K562 (cell line): ENCODE measurements around the gene SMARCA1. TPM values are rescaled to one million over a fixed set of nuclear protein-coding genes. Genes with fewer than 3 reads are reported as not detected.

Experiments used
- ATAC-seq: fragments of 200-7000 bp; cut with Tn5 transposase; 3 replicates; pipeline ENCODE4 v1.9.1; 2020; ENCODE audit warnings: moderate library complexity
- BruUV-seq: library from RNA; stranded (reverse); fragments of 400-500 nt; replicated peaks from 2 replicates; lab custom pipeline; 2021; lab: Mats Ljungman, UMichigan
- CTCF ChIA-PET: fragments of 300-600 bp; formaldehyde crosslinking; extraction: SDS; loops from one replicate; lab custom pipeline; 2021; ENCODE audit warnings: low intra/inter-chr PET ratio; lab: Yijun Ruan, JAX
- POLR2A ChIA-PET: fragments of 300-600, 350-650 bp; sonication (Branson Sonifier 250); formaldehyde crosslinking; extraction: SDS; loops from one replicate; lab custom pipeline; 2021; ENCODE audit warnings: antibody characterized with exemption, inconsistent platforms; lab: Yijun Ruan, JAX
- DNase-seq, 4 experiments: peaks; one replicate each; pipeline versions ENCODE4 v3.0.0 to v3.0.0-alpha.2; 2011 to 2018; ENCODE audit warnings: low spot score in 3 of 4, mixed read lengths in 3 of 4; ENCODE audit errors: extremely low read depth in 1 of 4
- FAIRE-seq: peaks from 2 replicates; lab custom pipeline; 2011; peaks lifted over from hg19 to GRCh38; lab: Jason Lieb, UNC
- H2AFZ ChIP-seq: 2 replicates; pipeline ENCODE4 v1.6.0; 2011; ENCODE audit warnings: low read depth, low read length, control low read depth, inconsistent platforms
- H3K27ac ChIP-seq: fragments of 200-600 bp; 3 replicates; pipeline ENCODE4 v1.8.0; 2011; ENCODE audit warnings: low read depth, mild to moderate bottlenecking, control low read depth, inconsistent platforms, low read length, moderate library complexity, mixed read lengths; ENCODE audit errors: extremely low read depth
- H3K27me3 ChIP-seq, 2 experiments: fragments of 300-600 bp in 1 of 2; 2 replicates in 1 of 2; 3 replicates in 1 of 2; pipeline versions ENCODE4 v1.6.0 to v1.8.0; 2011; ENCODE audit warnings: inconsistent platforms in 2 of 2, low read length in 2 of 2, mild to moderate bottlenecking in 1 of 2, mixed read lengths in 1 of 2, moderate library complexity in 1 of 2; ENCODE audit not compliant: control insufficient read depth in 2 of 2, insufficient read depth in 2 of 2
- H3K36me3 ChIP-seq: fragments of 300-600 bp; 3 replicates; pipeline ENCODE4 v1.8.0; 2011; ENCODE audit warnings: mild to moderate bottlenecking, low read length, inconsistent platforms; ENCODE audit not compliant: control insufficient read depth, insufficient read depth
- H3K4me1 ChIP-seq, 2 experiments: fragments of 200-600 bp in 1 of 2; replicated peaks in 1 of 2; 2 replicates in 1 of 2; 3 replicates in 1 of 2; pipeline versions ENCODE4 v1.5.1 to v1.8.0; 2011; ENCODE audit warnings: inconsistent platforms in 2 of 2, low read length in 2 of 2, mild to moderate bottlenecking in 1 of 2, mixed read lengths in 1 of 2, moderate library complexity in 1 of 2; ENCODE audit not compliant: control insufficient read depth in 2 of 2, insufficient read depth in 2 of 2
- H3K4me2 ChIP-seq: 2 replicates; pipeline ENCODE4 v1.6.1; 2011; ENCODE audit warnings: low read length, control low read depth, inconsistent platforms, mixed read lengths; ENCODE audit not compliant: insufficient read depth
- H3K4me3 ChIP-seq: fragments of 200-600 bp; sonication (generic), shearing (Covaris generic); 2 replicates; pipeline ENCODE4 v1.5.1; 2016; ENCODE audit warnings: control low read depth, inconsistent platforms
- H3K79me2 ChIP-seq: fragments of 200-600 bp; 3 replicates; pipeline ENCODE4 v1.8.0; 2011; ENCODE audit warnings: low read length, inconsistent platforms; ENCODE audit not compliant: control insufficient read depth, insufficient read depth
- H3K9ac ChIP-seq, 2 experiments: 2 replicates each; pipeline versions ENCODE4 v1.6.0 to v1.6.1; 2011; ENCODE audit warnings: low read depth in 2 of 2, low read length in 2 of 2, control low read depth in 1 of 2, inconsistent platforms in 1 of 2, mild to moderate bottlenecking in 1 of 2, mixed read lengths in 1 of 2; ENCODE audit not compliant: insufficient read depth in 1 of 2
- H3K9me1 ChIP-seq: one replicate; pipeline ENCODE4 v1.6.0; 2011; ENCODE audit warnings: inconsistent platforms, mild to moderate bottlenecking, low read length, moderate library complexity; ENCODE audit not compliant: control insufficient read depth, insufficient read depth
- H3K9me3 ChIP-seq: replicated peaks from 2 replicates; pipeline ENCODE4 v1.5.1; 2011; ENCODE audit warnings: low read depth, low read length, inconsistent platforms; ENCODE audit not compliant: control insufficient read depth, insufficient read depth
- H4K20me1 ChIP-seq: replicated peaks from 2 replicates; pipeline ENCODE4 v1.6.1; 2011; ENCODE audit warnings: low read length, inconsistent platforms, mixed read lengths; ENCODE audit not compliant: control insufficient read depth, insufficient read depth
- ATF4 ChIP-seq: fragments of 450-650 bp; formaldehyde crosslinking; IDR thresholded peaks from 2 replicates; pipeline ENCODE4 v1.4.0; 2022; ENCODE audit warnings: mild to moderate bottlenecking, moderate library complexity
- EP400 ChIP-seq: fragments of 450-650 bp; IDR thresholded peaks from 2 replicates; pipeline ENCODE4 v1.6.1; 2017; ENCODE audit warnings: antibody characterized with exemption, mild to moderate bottlenecking, moderate library complexity
- ERF ChIP-seq: fragments of 450-650 bp; formaldehyde crosslinking; IDR thresholded peaks from 2 replicates; pipeline ENCODE4 v1.4.0; 2020; ENCODE audit warnings: mild to moderate bottlenecking, mixed read lengths
- HIVEP1 ChIP-seq: fragments of 250-450 bp; sonication (Bioruptor Pico); IDR thresholded peaks from 2 replicates; pipeline ENCODE4 v1.4.0; 2020; ENCODE audit warnings: mild to moderate bottlenecking
- MLLT1 ChIP-seq, 2 experiments: fragments of 450-650 bp; IDR thresholded peaks; 2 replicates each; pipeline ENCODE4 v1.6.1; 2016
- MXD1 ChIP-seq: fragments of 250-450 bp; sonication (Bioruptor Pico); IDR thresholded peaks from 2 replicates; pipeline ENCODE4 v1.8.0; 2021; ENCODE audit warnings: borderline replicate concordance, mild to moderate bottlenecking, moderate library complexity; ENCODE audit not compliant: poor library complexity, severe bottlenecking
- PHB2 ChIP-seq: fragments of 450-650 bp; IDR thresholded peaks from 2 replicates; pipeline ENCODE4 v1.6.1; 2017; ENCODE audit warnings: low read depth
- PURB ChIP-seq: sonication (generic); formaldehyde crosslinking; IDR thresholded peaks from 2 replicates; pipeline ENCODE4 v1.9.0; 2021; ENCODE audit warnings: low read depth, mild to moderate bottlenecking, missing genetic modification reagents
- TAL1 ChIP-seq: fragments of 450-650 bp; IDR thresholded peaks from 2 replicates; pipeline ENCODE4 v1.6.1; 2016; ENCODE audit warnings: mild to moderate bottlenecking
- TOE1 ChIP-seq, 2 experiments: fragments of 450-650 bp in 1 of 2; sonication (generic) in 1 of 2; formaldehyde crosslinking in 1 of 2; IDR thresholded peaks; 2 replicates each; pipeline versions ENCODE4 v1.7.1 to v1.8.0; 2016 to 2022; ENCODE audit warnings: borderline replicate concordance in 2 of 2, mild to moderate bottlenecking in 2 of 2, antibody characterized with exemption in 1 of 2, inconsistent platforms in 1 of 2, low read depth in 1 of 2, missing genetic modification reagents in 1 of 2, moderate library complexity in 1 of 2
- ZNF316 ChIP-seq: fragments of 450-650 bp; IDR thresholded peaks from 2 replicates; pipeline ENCODE4 v1.6.1; 2016
- WGBS: fragments of 100-300 bp; shearing (Covaris generic); methylation state at CpG from one replicate; pipeline ENCODE4 v1.1.6; 2016; ENCODE audit warnings: low coverage, mixed read lengths; ENCODE audit not compliant: insufficient coverage; ENCODE audit errors: missing lambda C conversion rate; 5-methylcytosine and 5-hydroxymethylcytosine counted together
- in situ Hi-C: fragments of 300-500 bp; cut with MboI; formaldehyde crosslinking; loops from 4 replicates; pipeline ENCODE4 v1.15.0; 2018; ENCODE audit warnings: inconsistent platforms, mixed read lengths
- intact Hi-C: fragments of 100-400 bp; cut with micrococcal nuclease; formaldehyde crosslinking; loops from 2 replicates; pipeline ENCODE4 v1.14.2; 2022
- polyA plus RNA-seq, 8 experiments: library from polyadenylated mRNA; depleted of rRNA in 4 of 8; stranded (reverse) in 5 of 8; unstranded in 3 of 8; fragments of >200 nt; fragmentation: Nextera tagmentation in 2 of 8; fragmentation: Illumina TruSeq in 1 of 8; extraction: Ambion mirVana in 2 of 8; extraction: Trizol in 1 of 8; gene quantifications; 2 replicates each; pipeline versions ENCODE4 v1.2.1 to v1.2.3, GENCODE V29; 2011 to 2014; ENCODE audit warnings: inconsistent platforms in 1 of 8, missing spikeins in 1 of 8
- total RNA-seq, 7 experiments: library from RNA; depleted of rRNA in 6 of 7; stranded (reverse); fragments of >200 nt in 6 of 7; fragmentation: Illumina TruSeq in 2 of 7; extraction: Trizol in 2 of 7; gene quantifications; 2 replicates each; pipeline versions ENCODE4 v1.2.1 to v1.2.3, GENCODE V29; 2011 to 2021; ENCODE audit warnings: low replicate concordance in 1 of 7
- TF ChIP-seq, protein P1 (sequence below): sonication (generic); formaldehyde crosslinking; IDR thresholded peaks from 2 replicates; pipeline ENCODE4 v1.8.0; 2023; ENCODE audit warnings: mild to moderate bottlenecking, missing genetic modification reagents
- TF ChIP-seq, protein P2 (sequence below): fragments of 450-650 bp; IDR thresholded peaks from 2 replicates; pipeline ENCODE4 v1.6.1; 2016
- TF ChIP-seq, protein P3 (sequence below): fragments of 200-800 bp; sonication (Bioruptor generic); IDR thresholded peaks from 2 replicates; pipeline ENCODE4 v1.6.1; 2017; ENCODE audit warnings: missing genetic modification characterization, missing compliant biosample characterization
- TF ChIP-seq, protein P4 (sequence below): sonication (generic); formaldehyde crosslinking; IDR thresholded peaks from 2 replicates; pipeline ENCODE4 v1.8.0; 2022; ENCODE audit warnings: mild to moderate bottlenecking, missing genetic modification reagents

The SMARCA1 gene
- total and polyA plus RNA-seq, 9 of the 15 experiments (the other 6 are each of a cell fraction or from before 2014, with no cell fraction given): 0.42 to 3.0 (median 2.0) TPM

DNA sequence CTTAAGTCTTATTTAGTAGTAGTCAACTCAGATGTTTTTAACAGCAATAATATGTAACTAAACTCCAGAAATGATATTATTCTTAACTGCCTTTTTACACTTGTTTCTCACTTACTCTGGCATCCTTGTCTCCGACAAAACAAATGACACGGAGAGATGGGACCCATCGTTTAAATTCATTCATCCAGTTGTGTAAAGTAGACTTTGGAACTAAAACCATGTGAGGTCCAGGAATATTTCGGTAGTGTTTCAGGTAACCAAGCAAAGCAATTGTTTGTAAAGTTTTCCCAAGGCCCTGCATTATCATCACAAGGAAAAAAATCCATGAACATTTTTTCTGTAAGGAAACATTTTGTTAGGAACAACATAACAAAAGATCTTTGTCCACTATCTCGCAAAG lies 11.6 kb downstream of the SMARCA1 start:
- no peaks in the 10 kb centered on the region for H3K9me1 ChIP-seq
- ChIA-PET CTCF (no interaction called here), POLR2A (interaction anchor here (1.2 kb wide), 1 partner anchor 41 kb away, joined by 3 read pairs; no protein-coding TSS in a partner anchor)
- no peak overlapping the region for H3K4me3 ChIP-seq
- BruUV-seq: no TSS peak
- H3K9ac ChIP-seq: no peak overlapping the region
- no peak overlapping the region for H3K27ac ChIP-seq
- intact Hi-C loops: no loop called here
- no peak for DNase-seq
- 13% methylated on average over 5 of the region's 5 CpGs for WGBS
- no peaks in the 10 kb centered on the region for H3K9me3 ChIP-seq
- in situ Hi-C loops: no loop called here
- FAIRE-seq: no peak
- no peak for ATAC-seq
- H3K27me3 ChIP-seq: no peaks in the 10 kb centered on the region
- H3K36me3 ChIP-seq: no peaks in the 10 kb centered on the region
- no peak overlapping the region for H3K4me2 ChIP-seq
- H4K20me1 ChIP-seq: no peaks in the 10 kb centered on the region
- no peak overlapping the region for H2AFZ ChIP-seq
- TF ChIP-seq ZNF316: no peak
- TF ChIP-seq HIVEP1 (CRISPR knock-in tag): no peak
- no peak for TF ChIP-seq PURB
- no peak for TF ChIP-seq PHB2
- TF ChIP-seq, protein P1, sequence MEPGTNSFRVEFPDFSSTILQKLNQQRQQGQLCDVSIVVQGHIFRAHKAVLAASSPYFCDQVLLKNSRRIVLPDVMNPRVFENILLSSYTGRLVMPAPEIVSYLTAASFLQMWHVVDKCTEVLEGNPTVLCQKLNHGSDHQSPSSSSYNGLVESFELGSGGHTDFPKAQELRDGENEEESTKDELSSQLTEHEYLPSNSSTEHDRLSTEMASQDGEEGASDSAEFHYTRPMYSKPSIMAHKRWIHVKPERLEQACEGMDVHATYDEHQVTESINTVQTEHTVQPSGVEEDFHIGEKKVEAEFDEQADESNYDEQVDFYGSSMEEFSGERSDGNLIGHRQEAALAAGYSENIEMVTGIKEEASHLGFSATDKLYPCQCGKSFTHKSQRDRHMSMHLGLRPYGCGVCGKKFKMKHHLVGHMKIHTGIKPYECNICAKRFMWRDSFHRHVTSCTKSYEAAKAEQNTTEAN (CRISPR knock-in tag): no peak
- TF ChIP-seq, protein P2, sequence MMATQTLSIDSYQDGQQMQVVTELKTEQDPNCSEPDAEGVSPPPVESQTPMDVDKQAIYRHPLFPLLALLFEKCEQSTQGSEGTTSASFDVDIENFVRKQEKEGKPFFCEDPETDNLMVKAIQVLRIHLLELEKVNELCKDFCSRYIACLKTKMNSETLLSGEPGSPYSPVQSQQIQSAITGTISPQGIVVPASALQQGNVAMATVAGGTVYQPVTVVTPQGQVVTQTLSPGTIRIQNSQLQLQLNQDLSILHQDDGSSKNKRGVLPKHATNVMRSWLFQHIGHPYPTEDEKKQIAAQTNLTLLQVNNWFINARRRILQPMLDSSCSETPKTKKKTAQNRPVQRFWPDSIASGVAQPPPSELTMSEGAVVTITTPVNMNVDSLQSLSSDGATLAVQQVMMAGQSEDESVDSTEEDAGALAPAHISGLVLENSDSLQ: no peak
- TF ChIP-seq TAL1: no peak
- no peak for TF ChIP-seq ERF (CRISPR knock-in tag)
- TF ChIP-seq, protein P3, sequence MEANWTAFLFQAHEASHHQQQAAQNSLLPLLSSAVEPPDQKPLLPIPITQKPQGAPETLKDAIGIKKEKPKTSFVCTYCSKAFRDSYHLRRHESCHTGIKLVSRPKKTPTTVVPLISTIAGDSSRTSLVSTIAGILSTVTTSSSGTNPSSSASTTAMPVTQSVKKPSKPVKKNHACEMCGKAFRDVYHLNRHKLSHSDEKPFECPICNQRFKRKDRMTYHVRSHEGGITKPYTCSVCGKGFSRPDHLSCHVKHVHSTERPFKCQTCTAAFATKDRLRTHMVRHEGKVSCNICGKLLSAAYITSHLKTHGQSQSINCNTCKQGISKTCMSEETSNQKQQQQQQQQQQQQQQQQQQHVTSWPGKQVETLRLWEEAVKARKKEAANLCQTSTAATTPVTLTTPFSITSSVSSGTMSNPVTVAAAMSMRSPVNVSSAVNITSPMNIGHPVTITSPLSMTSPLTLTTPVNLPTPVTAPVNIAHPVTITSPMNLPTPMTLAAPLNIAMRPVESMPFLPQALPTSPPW: no peak
- no peak for TF ChIP-seq MLLT1 (IDR thresholded peaks at IDR 0.05)
- no peak for TF ChIP-seq MXD1 (CRISPR knock-in tag)
- TF ChIP-seq, protein P4, sequence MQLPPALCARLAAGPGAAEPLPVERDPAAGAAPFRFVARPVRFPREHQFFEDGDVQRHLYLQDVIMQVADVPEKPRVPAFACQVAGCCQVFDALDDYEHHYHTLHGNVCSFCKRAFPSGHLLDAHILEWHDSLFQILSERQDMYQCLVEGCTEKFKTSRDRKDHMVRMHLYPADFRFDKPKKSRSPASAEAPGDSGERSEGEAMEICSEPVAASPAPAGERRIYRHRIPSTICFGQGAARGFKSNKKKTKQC (CRISPR knock-in tag): no peak
- TF ChIP-seq EP400: no peak
- TF ChIP-seq TOE1 (IDR thresholded peaks at IDR 0.05; ENCODE audit: borderline replicate concordance): no peak
- TF ChIP-seq TOE1 (CRISPR knock-in tag; IDR thresholded peaks at IDR 0.05; ENCODE audit: borderline replicate concordance, low read depth): no peak
- no peak for TF ChIP-seq ATF4 (CRISPR knock-in tag)
- H3K4me1 ChIP-seq: no peaks in the 10 kb centered on the region
- H3K79me2 ChIP-seq: no peaks in the 10 kb centered on the region
